HepG2 (cell line): ENCODE measurements around the gene CAPN9. TPM values are rescaled to one million over a fixed set of nuclear protein-coding genes. Genes with fewer than 3 reads are reported as not detected.
A peak's percentile ranks its signal among the peaks of the same experiment; 100 is the strongest.

Source experiments
- ARHGAP35 ChIP-seq: sonication (generic); formaldehyde crosslinking; IDR thresholded peaks from 2 replicates; pipeline ENCODE4 v1.9.0; 2022; ENCODE audit warnings: mild to moderate bottlenecking, inconsistent platforms, moderate library complexity, missing genetic modification reagents, borderline replicate concordance
- EP300 ChIP-seq, 3 experiments: sonication (generic) in 1 of 3; formaldehyde crosslinking in 1 of 3; IDR thresholded peaks; 2 replicates each; pipeline versions ENCODE4 v1.5.1 to v1.6.1; 2011 to 2020; ENCODE audit warnings: low read depth in 2 of 3, low read length in 2 of 3, borderline replicate concordance in 1 of 3, improper control_type of control experiment in 1 of 3, mild to moderate bottlenecking in 1 of 3, missing genetic modification reagents in 1 of 3, moderate library complexity in 1 of 3
- GABPA ChIP-seq, 2 experiments: IDR thresholded peaks; 2 replicates each; pipeline ENCODE4 v1.6.1; 2011 to 2016; ENCODE audit warnings: low read depth in 2 of 2, low read length in 1 of 2, missing biosample characterization in 1 of 2, missing genetic modification characterization in 1 of 2
- HNRNPK ChIP-seq: fragments of 200-400 bp; formaldehyde crosslinking; IDR thresholded peaks from 2 replicates; pipeline ENCODE4 v1.6.1; 2018; ENCODE audit warnings: low read length, low read depth, moderate library complexity, mild to moderate bottlenecking; ENCODE audit not compliant: poor library complexity, severe bottlenecking
- HNRNPL ChIP-seq: fragments of 200-400 bp; formaldehyde crosslinking; IDR thresholded peaks from 2 replicates; pipeline ENCODE4 v1.6.1; 2017; ENCODE audit warnings: mild to moderate bottlenecking, low read depth, low read length
- MYPOP ChIP-seq: sonication (generic); formaldehyde crosslinking; IDR thresholded peaks from 2 replicates; pipeline ENCODE4 v1.8.1; 2023; ENCODE audit warnings: mild to moderate bottlenecking, moderate library complexity, missing genetic modification reagents
- PCBP1 ChIP-seq: fragments of 200-400 bp; formaldehyde crosslinking; IDR thresholded peaks from 2 replicates; pipeline ENCODE4 v1.6.1; 2017; ENCODE audit warnings: mild to moderate bottlenecking, low read depth, low read length, borderline replicate concordance
- POLR2G ChIP-seq: fragments of 200-400 bp; formaldehyde crosslinking; IDR thresholded peaks from 2 replicates; pipeline ENCODE4 v1.6.1; 2018; ENCODE audit warnings: mild to moderate bottlenecking, low read depth, low read length, moderate library complexity
- REL ChIP-seq: sonication (generic); formaldehyde crosslinking; conservative IDR thresholded peaks from 2 replicates; pipeline ENCODE4 v1.8.0; 2022; ENCODE audit warnings: mild to moderate bottlenecking, missing genetic modification reagents, moderate library complexity
- SALL1 ChIP-seq: sonication (generic); formaldehyde crosslinking; IDR thresholded peaks from 2 replicates; pipeline ENCODE4 v1.8.0; 2022; ENCODE audit warnings: mild to moderate bottlenecking, missing genetic modification reagents
- ZMYM2 ChIP-seq: sonication (generic); formaldehyde crosslinking; IDR thresholded peaks from 2 replicates; pipeline ENCODE4 v1.8.0; 2022; ENCODE audit warnings: mild to moderate bottlenecking, missing genetic modification reagents
- ZNF260 ChIP-seq: sonication (generic); formaldehyde crosslinking; IDR thresholded peaks from 2 replicates; pipeline ENCODE4 v1.4.0; 2020; ENCODE audit warnings: missing genetic modification reagents, low read depth, mild to moderate bottlenecking, borderline replicate concordance
- ZNF567 ChIP-seq: sonication (generic); formaldehyde crosslinking; IDR thresholded peaks from 2 replicates; pipeline ENCODE4 v1.8.1; 2023; ENCODE audit warnings: mild to moderate bottlenecking, missing genetic modification reagents, borderline replicate concordance
- ZNF574 ChIP-seq: sonication (generic); formaldehyde crosslinking; IDR thresholded peaks from 2 replicates; pipeline ENCODE4 v1.4.0; 2020; ENCODE audit warnings: missing genetic modification reagents
- ZNF761 ChIP-seq: sonication (generic); formaldehyde crosslinking; conservative IDR thresholded peaks from 2 replicates; pipeline ENCODE4 v1.4.0; 2020; ENCODE audit warnings: mild to moderate bottlenecking, missing genetic modification reagents
- ZNF781 ChIP-seq: sonication (generic); formaldehyde crosslinking; IDR thresholded peaks from 2 replicates; pipeline ENCODE4 v1.5.1; 2020; ENCODE audit warnings: borderline replicate concordance, mild to moderate bottlenecking, missing genetic modification reagents; ENCODE audit errors: not compliant biosample characterization
- ZNF816 ChIP-seq: sonication (generic); formaldehyde crosslinking; IDR thresholded peaks from 2 replicates; pipeline ENCODE4 v1.8.0; 2022; ENCODE audit warnings: missing genetic modification reagents, mild to moderate bottlenecking, borderline replicate concordance
- polyA plus RNA-seq, 8 experiments: library from polyadenylated mRNA; depleted of rRNA in 3 of 8; stranded (reverse) in 7 of 8; unstranded in 1 of 8; fragments of >200 nt; fragmentation: Illumina TruSeq in 4 of 8; extraction: Trizol in 4 of 8; gene quantifications; 2 replicates each; pipeline versions ENCODE4 v1.2.1 to v1.2.3, GENCODE V29; 2011 to 2016; ENCODE audit warnings: low read depth in 4 of 8, missing spikeins in 1 of 8, mixed read lengths in 1 of 8; ENCODE audit not compliant: insufficient read depth in 1 of 8
- total RNA-seq, 5 experiments: library from RNA; depleted of rRNA; stranded (reverse); fragments of >200 nt; fragmentation: Illumina TruSeq; extraction: Trizol; gene quantifications; 2 replicates each; pipeline ENCODE4 v1.2.3, GENCODE V29; 2016; ENCODE audit warnings: low read depth in 1 of 5

CAPN9 gene
- total and polyA plus RNA-seq, 2 of the 13 experiments (the other 11 are each of a cell fraction or from before 2014, with no cell fraction given), result 0.04 to 0.31 TPM

- TF ChIP-seq MYPOP (CRISPR knock-in tag) (0 out of 2 replicates have a peak, but pooled peaks have one; percentile 36), REL (0 out of 2 replicates have a peak, but pooled peaks have one; percentile 48), ZNF816 (CRISPR knock-in tag) (0 out of 2 replicates have a peak, but pooled peaks have one; percentile 69), ZNF761 (CRISPR knock-in tag) (0 out of 2 replicates have a peak, but pooled peaks have one; percentile 43), ZNF574 (CRISPR knock-in tag) (peak; percentile 85), ARHGAP35 (CRISPR knock-in tag) (no peak), EP300 (IDR thresholded peaks at IDR 0.05; ENCODE audit: low read depth in 2 of 2, low read length in 2 of 2) (peak in 1 of 2 experiments; percentile 93; a peak in 2 of 4 replicates), EP300 (CRISPR knock-in tag; IDR thresholded peaks at IDR 0.05; ENCODE audit: borderline replicate concordance) (peak; percentile 92), GABPA (IDR thresholded peaks at IDR 0.05; ENCODE audit: low read depth, low read length) (no peak), GABPA (CRISPR knock-in tag; IDR thresholded peaks at IDR 0.05; ENCODE audit: low read depth) (peak; percentile 78), SALL1 (CRISPR knock-in tag) (peak; percentile 98), HNRNPK (no peak), ZNF567 (CRISPR knock-in tag) (peak; percentile 26; the same call in 1 of the 2 replicates), PCBP1 (0 out of 2 replicates have a peak, but pooled peaks have one; percentile 55), ZNF781 (CRISPR knock-in tag) (no peak), ZNF260 (CRISPR knock-in tag) (no peak), HNRNPL (peak; percentile 86), ZMYM2 (CRISPR knock-in tag) (peak; percentile 75), POLR2G (peak; percentile 64)
Measured at GRCh38 chr1:230708631-230709580, 38.3 kb upstream of the CAPN9 start (continued).
